Mucosa of descending colon (tissue), 3 donors: ENCODE measurements around the gene IFI27L2. TPM values are rescaled to one million over a fixed set of nuclear protein-coding genes. Genes with fewer than 3 reads are reported as not detected.

Experiments
- ATAC-seq: fragments of 200-7000 bp; cut with Tn5 transposase; one replicate; pipeline ENCODE4 v1.9.1; 2020; ENCODE audit warnings: mild to moderate bottlenecking, moderate library complexity
- DNase-seq, 3 donors: peaks; one replicate each; pipeline ENCODE4 v3.0.0-alpha.2; 2020
- H3K36me3 ChIP-seq: fragments of 200-600 bp; one replicate; pipeline ENCODE4 v1.8.0; 2021; ENCODE audit warnings: low read depth, mild to moderate bottlenecking
- H3K4me1 ChIP-seq: fragments of 200-600 bp; one replicate; pipeline ENCODE4 v1.8.0; 2021; ENCODE audit warnings: low read depth, mild to moderate bottlenecking
- H3K4me3 ChIP-seq: fragments of 200-600 bp; one replicate; pipeline ENCODE4 v1.8.0; 2021; ENCODE audit warnings: mild to moderate bottlenecking
- H3K9me3 ChIP-seq: fragments of 200-600 bp; one replicate; pipeline ENCODE4 v1.8.0; 2021; ENCODE audit warnings: mild to moderate bottlenecking
- intact Hi-C, 2 donors: fragments of 100-400 bp; cut with DNase I in 1 of 2; cut with micrococcal nuclease in 1 of 2; formaldehyde crosslinking; loops; one replicate each; pipeline versions ENCODE4 v1.11.0 to v1.11.1; 2022; cut with DNase I, micrococcal nuclease
- total RNA-seq, 3 donors: library from RNA; stranded (reverse); fragmentation: NEBNext Ultra II Directional in 2 of 3; extraction: Animal tissue kit (Norgen Biotek cat#: 25700) in 2 of 3; gene quantifications; one replicate each; pipeline versions ENCODE4 v1.2.1 to v1.2.4, GENCODE V29; 2021 to 2023
- TF ChIP-seq, protein P1 (sequence below): fragments of 200-600 bp; IDR thresholded peaks from one replicate; pipeline ENCODE4 v1.8.0; 2022; ENCODE audit warnings: antibody characterized with exemption, mild to moderate bottlenecking
- donor health status: DM: no; HTN: no; CAD: no; lungs with moderate emphysema.
- donor health status: DM: no; HTN: no; CAD: no.
- donor health status: DM: no; HTN: yes; CAD: no.

Gene IFI27L2
- total RNA-seq, 3 donors from 2014 or later = 22.4 to 25.5 (median 24.3) TPM

DNA sequence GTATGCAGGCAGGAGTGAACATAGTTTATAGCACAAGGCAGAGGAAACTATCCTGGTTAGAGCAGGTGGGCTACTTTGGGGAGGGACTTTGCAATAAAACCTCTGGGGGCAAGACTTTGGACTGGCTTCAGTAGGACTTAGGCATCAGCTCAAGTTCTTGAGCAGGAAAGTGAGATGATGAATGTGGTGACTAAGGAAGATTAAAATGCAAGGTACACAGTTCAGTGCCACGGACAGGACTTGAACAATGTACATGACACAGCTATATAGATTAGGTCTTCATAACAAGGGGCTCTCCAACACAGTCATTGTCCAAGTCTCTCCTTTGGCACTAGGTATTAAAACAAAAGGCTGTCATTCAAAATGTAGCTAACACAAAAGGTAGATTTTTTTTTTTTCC is 23.3 kb upstream of the IFI27L2 start:
- intact Hi-C loops = no loop called here
- no peak overlapping the region for H3K4me3 ChIP-seq
- no peaks in the 10 kb centered on the region for H3K36me3 ChIP-seq
- DNase-seq (no peak), ATAC-seq (no peak)
- TF ChIP-seq, protein P1, sequence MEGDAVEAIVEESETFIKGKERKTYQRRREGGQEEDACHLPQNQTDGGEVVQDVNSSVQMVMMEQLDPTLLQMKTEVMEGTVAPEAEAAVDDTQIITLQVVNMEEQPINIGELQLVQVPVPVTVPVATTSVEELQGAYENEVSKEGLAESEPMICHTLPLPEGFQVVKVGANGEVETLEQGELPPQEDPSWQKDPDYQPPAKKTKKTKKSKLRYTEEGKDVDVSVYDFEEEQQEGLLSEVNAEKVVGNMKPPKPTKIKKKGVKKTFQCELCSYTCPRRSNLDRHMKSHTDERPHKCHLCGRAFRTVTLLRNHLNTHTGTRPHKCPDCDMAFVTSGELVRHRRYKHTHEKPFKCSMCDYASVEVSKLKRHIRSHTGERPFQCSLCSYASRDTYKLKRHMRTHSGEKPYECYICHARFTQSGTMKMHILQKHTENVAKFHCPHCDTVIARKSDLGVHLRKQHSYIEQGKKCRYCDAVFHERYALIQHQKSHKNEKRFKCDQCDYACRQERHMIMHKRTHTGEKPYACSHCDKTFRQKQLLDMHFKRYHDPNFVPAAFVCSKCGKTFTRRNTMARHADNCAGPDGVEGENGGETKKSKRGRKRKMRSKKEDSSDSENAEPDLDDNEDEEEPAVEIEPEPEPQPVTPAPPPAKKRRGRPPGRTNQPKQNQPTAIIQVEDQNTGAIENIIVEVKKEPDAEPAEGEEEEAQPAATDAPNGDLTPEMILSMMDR = no peak
- no peaks in the 10 kb centered on the region for H3K9me3 ChIP-seq
- no peaks in the 10 kb centered on the region for H3K4me1 ChIP-seq

DNA sequence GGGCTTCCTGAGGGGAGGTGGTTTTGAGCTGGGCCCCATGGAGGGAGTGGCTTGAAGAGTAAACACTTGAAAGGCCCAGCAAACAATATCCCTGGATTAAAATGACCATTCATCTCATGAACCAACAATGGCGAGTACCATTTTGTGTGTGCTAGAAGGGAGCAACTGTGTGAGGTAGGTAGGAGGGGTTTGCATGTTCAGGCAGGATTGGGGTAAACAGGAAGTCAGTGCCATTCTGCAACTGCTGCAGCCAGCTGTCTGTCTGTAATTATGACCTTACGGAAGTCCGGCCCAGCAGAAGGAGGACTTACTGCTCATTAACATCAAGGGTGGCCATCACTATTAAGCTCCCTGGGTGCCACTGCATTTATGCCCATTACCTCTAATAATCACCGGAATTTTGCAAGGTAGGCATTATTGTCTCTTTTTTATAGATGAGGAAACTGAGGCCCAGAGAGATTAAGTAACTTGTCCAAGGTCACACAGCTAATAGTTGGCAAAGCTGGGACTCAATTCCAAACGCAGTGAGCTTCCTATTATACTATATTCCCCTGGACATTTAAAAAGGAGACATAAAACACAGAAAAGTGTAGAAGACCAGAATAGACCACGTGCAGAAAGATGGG is 16.6 kb upstream of the IFI27L2 start:
- H3K9me3 ChIP-seq = no peaks in the 10 kb centered on the region
- TF ChIP-seq, protein P1 = no peak
- peak; percentile 29 for ATAC-seq
- H3K4me3 ChIP-seq = no peak overlapping the region
- H3K4me1 ChIP-seq = no peaks in the 10 kb centered on the region
- H3K36me3 ChIP-seq = no peaks in the 10 kb centered on the region
- intact Hi-C loops = no loop called here
- no peak for DNase-seq

- Histone ChIP-seq H3K36me3 (no peaks in the 10 kb centered on the region), H3K4me1 (no peaks in the 10 kb centered on the region), H3K4me3 (no peak overlapping the region), H3K9me3 (no peaks in the 10 kb centered on the region)
- intact Hi-C loops = no loop called here
- DNase-seq (no peak), ATAC-seq (peak; percentile 17)
- TF ChIP-seq, protein P1 = no peak
Measured at GRCh38 chr14:94144765-94145164, 15.4 kb upstream of the IFI27L2 start.

DNA sequence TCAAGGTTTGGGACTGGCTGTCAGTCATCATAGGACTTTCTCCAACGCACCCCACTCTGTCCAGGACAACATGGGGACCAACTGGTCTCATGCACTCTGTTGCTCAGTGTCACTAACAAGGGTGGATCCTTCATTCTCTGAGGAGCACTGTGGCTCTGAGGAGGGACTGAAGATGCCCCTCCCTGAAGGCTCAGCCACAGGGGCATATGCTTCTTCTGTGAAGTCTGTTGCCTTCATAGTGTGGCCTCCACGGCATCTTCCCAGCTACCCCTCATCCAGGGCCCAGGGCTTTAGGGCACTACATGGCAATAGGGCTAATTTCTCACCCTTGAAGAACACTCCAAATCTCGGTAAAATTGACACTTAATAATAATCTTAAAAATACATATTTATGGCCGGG is 14.3 kb upstream of the IFI27L2 start:
- DNase-seq (no peak), ATAC-seq (no peak)
- Histone ChIP-seq H3K4me3 (no peak overlapping the region), H3K36me3 (no peaks in the 10 kb centered on the region), H3K4me1 (no peaks in the 10 kb centered on the region), H3K9me3 (no peaks in the 10 kb centered on the region)
- TF ChIP-seq, protein P1 = no peak
- intact Hi-C loops = no loop called here

- Histone ChIP-seq H3K4me1 (no peaks in the 10 kb centered on the region), H3K36me3 (no peaks in the 10 kb centered on the region), H3K9me3 (no peaks in the 10 kb centered on the region), H3K4me3 (no peak overlapping the region)
- intact Hi-C loops = no loop called here
- DNase-seq = no peak
- ATAC-seq = no peak
- TF ChIP-seq, protein P1 = no peak
Measured at GRCh38 chr14:94143239-94143638, 13.8 kb upstream of the IFI27L2 start.

GRCh38 chr14:94142836-94143235 is 13.4 kb upstream of the IFI27L2 start:
- no peak for ATAC-seq
- intact Hi-C loops = no loop called here
- DNase-seq = no peak
- H3K4me1 ChIP-seq = no peaks in the 10 kb centered on the region
- H3K9me3 ChIP-seq = no peaks in the 10 kb centered on the region
- TF ChIP-seq, protein P1 = no peak
- H3K4me3 ChIP-seq = no peak overlapping the region
- no peaks in the 10 kb centered on the region for H3K36me3 ChIP-seq
